HepG2 (cell line): Measurements from ENCODE around the gene ARHGAP19. TPM values are rescaled to one million over a fixed set of nuclear protein-coding genes. Genes with fewer than 3 reads are reported as not detected.

Experiments
- BHLHE40 ChIP-seq: IDR thresholded peaks from 2 replicates; pipeline ENCODE4 v1.6.1; 2011; ENCODE audit warnings: low read length, improper control_type of control experiment
- DNMT1 ChIP-seq: sonication (generic); formaldehyde crosslinking; IDR thresholded peaks from 2 replicates; pipeline ENCODE4 v1.5.1; 2020; ENCODE audit warnings: mild to moderate bottlenecking, missing genetic modification reagents
- FOXA3 ChIP-seq: IDR thresholded peaks from 2 replicates; pipeline ENCODE4 v1.6.1; 2016; ENCODE audit warnings: missing genetic modification reagents, missing compliant biosample characterization
- FOXO1 ChIP-seq: sonication (generic); formaldehyde crosslinking; IDR thresholded peaks from 2 replicates; pipeline ENCODE4 v1.4.0; 2020; ENCODE audit warnings: missing genetic modification reagents
- HDAC2 ChIP-seq: sonication (generic); formaldehyde crosslinking; IDR thresholded peaks from 2 replicates; pipeline ENCODE4 v1.4.0; 2020; ENCODE audit warnings: missing genetic modification reagents
- HOXA5 ChIP-seq: sonication (generic); formaldehyde crosslinking; IDR thresholded peaks from 2 replicates; pipeline ENCODE4 v1.4.0; 2020; ENCODE audit warnings: missing genetic modification reagents
- HOXA9 ChIP-seq: sonication (generic); formaldehyde crosslinking; IDR thresholded peaks from 2 replicates; pipeline ENCODE4 v1.8.1; 2022; ENCODE audit warnings: missing genetic modification reagents, mild to moderate bottlenecking, moderate library complexity, borderline replicate concordance
- PHF8 ChIP-seq: sonication (generic); formaldehyde crosslinking; IDR thresholded peaks from 2 replicates; pipeline ENCODE4 v1.5.0; 2020; ENCODE audit warnings: missing genetic modification reagents
- PRMT3 ChIP-seq: sonication (generic); formaldehyde crosslinking; IDR thresholded peaks from 2 replicates; pipeline ENCODE4 v1.8.1; 2022; ENCODE audit warnings: low read depth, mild to moderate bottlenecking, moderate library complexity, missing genetic modification reagents, borderline replicate concordance
- SRF ChIP-seq: IDR thresholded peaks from 2 replicates; pipeline ENCODE4 v1.6.1; 2011; ENCODE audit warnings: mild to moderate bottlenecking, low read depth, low read length, moderate library complexity
- TCF7L2 ChIP-seq: IDR thresholded peaks from 2 replicates; pipeline ENCODE4 v1.6.1; 2011; ENCODE audit warnings: mild to moderate bottlenecking, low read depth, low read length, moderate library complexity
- U2AF2 ChIP-seq: fragments of 200-400 bp; formaldehyde crosslinking; IDR thresholded peaks from 2 replicates; pipeline ENCODE4 v1.6.1; 2017; ENCODE audit warnings: low read depth, mild to moderate bottlenecking, low read length
- ZNF674 ChIP-seq: sonication (generic); formaldehyde crosslinking; IDR thresholded peaks from 2 replicates; pipeline ENCODE4 v1.5.0; 2020; ENCODE audit warnings: low read depth, mild to moderate bottlenecking, missing genetic modification reagents
- ZNF746 ChIP-seq: sonication (generic); formaldehyde crosslinking; IDR thresholded peaks from 2 replicates; pipeline ENCODE4 v1.8.0; 2022; ENCODE audit warnings: mild to moderate bottlenecking, missing genetic modification reagents
- polyA plus RNA-seq, 8 experiments: library from polyadenylated mRNA; depleted of rRNA in 3 of 8; stranded (reverse) in 7 of 8; unstranded in 1 of 8; fragments of >200 nt; fragmentation: Illumina TruSeq in 4 of 8; extraction: Trizol in 4 of 8; gene quantifications; 2 replicates each; pipeline versions ENCODE4 v1.2.1 to v1.2.3, GENCODE V29; 2011 to 2016; ENCODE audit warnings: low read depth in 4 of 8, missing spikeins in 1 of 8, mixed read lengths in 1 of 8; ENCODE audit not compliant: insufficient read depth in 1 of 8
- total RNA-seq, 5 experiments: library from RNA; depleted of rRNA; stranded (reverse); fragments of >200 nt; fragmentation: Illumina TruSeq; extraction: Trizol; gene quantifications; 2 replicates each; pipeline ENCODE4 v1.2.3, GENCODE V29; 2016; ENCODE audit warnings: low read depth in 1 of 5
- TF ChIP-seq, protein P1 (sequence below), 2 experiments: sonication (generic) in 1 of 2; formaldehyde crosslinking in 1 of 2; IDR thresholded peaks; 2 replicates each; pipeline versions ENCODE4 v1.4.0 to v1.6.1; 2018 to 2020; ENCODE audit warnings: missing genetic modification reagents in 2 of 2, borderline replicate concordance in 1 of 2, low read depth in 1 of 2, mild to moderate bottlenecking in 1 of 2, missing biosample characterization in 1 of 2
- TF ChIP-seq, protein P2 (sequence below): sonication (generic); formaldehyde crosslinking; IDR thresholded peaks from 2 replicates; pipeline ENCODE4 v1.5.0; 2020; ENCODE audit warnings: mild to moderate bottlenecking, missing genetic modification reagents
- TF ChIP-seq, protein P3 (sequence below): sonication (generic); formaldehyde crosslinking; IDR thresholded peaks from 2 replicates; pipeline ENCODE4 v1.4.0; 2020; ENCODE audit warnings: missing genetic modification reagents
- TF ChIP-seq, protein P4 (sequence below): sonication (generic); formaldehyde crosslinking; IDR thresholded peaks from 2 replicates; pipeline ENCODE4 v1.4.0; 2020; ENCODE audit warnings: mild to moderate bottlenecking, low read depth, missing genetic modification reagents
- TF ChIP-seq, protein P5 (sequence below): sonication (generic); formaldehyde crosslinking; IDR thresholded peaks from 2 replicates; pipeline ENCODE4 v1.4.0; 2020; ENCODE audit warnings: missing genetic modification reagents

The ARHGAP19 gene
- total and polyA plus RNA-seq, 2 of the 13 experiments (the other 11 are each of a cell fraction or from before 2014, with no cell fraction given), result 7.6 to 10.0 TPM

DNA sequence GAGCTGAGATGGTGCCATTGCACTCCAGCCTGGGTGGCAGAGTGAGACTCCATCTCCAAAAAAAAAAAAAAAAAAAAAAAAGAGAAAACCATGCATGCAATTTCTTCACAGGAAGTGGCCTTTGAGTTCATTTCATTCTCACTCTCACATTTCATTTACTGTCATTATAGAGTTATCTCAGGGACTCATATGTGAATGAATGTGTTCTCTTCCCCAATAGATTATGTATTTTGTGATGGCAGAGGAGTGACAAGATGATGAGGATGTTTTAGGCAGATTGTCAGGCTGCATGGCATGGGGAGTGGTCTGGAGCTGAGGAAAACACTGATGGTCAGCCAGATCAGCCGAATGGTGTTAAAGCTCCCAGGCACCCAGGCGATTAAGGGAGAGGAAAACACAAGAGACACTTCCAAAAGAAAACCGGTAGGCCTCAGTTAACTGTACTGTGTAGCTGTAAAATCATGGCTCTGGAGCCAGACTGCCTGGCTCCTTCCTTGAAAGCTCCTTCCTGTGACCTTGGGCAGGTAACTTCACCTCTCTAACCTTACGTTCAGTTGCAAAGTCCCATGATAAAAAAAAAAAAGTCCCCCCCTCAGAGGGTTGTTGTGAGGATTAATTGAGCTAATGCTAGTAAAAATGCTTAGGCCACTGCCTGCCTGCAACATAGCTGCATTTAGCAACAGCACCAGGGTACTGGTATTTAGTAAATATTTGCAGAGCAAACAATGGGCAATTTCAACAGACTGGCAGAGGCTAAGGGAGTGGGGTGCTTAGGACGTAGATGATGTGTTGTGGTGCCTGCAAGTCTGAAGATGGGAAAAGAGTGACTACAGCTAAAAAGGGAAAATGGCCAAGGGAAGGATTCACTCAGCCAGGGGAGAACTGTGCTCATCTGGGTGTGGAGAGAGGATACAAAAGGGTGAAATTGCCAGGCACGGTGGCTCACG lies 35.2 kb upstream of the ARHGAP19 start (continued):
- TF ChIP-seq U2AF2 (no peak), ZNF746 (CRISPR knock-in tag) (peak; percentile 54; the same call in 1 of the 2 replicates), HOXA5 (peak; percentile 67; the same call in 1 of the 2 replicates), PHF8 (peak; percentile 47), HDAC2 (CRISPR knock-in tag) (peak; percentile 94), DNMT1 (no peak), FOXA3 (CRISPR knock-in tag) (peak; percentile 100), HOXA9 (CRISPR knock-in tag) (no peak), ZNF674 (no peak), BHLHE40 (no peak), PRMT3 (CRISPR knock-in tag) (no peak), SRF (no peak), FOXO1 (CRISPR knock-in tag) (peak; percentile 91), TCF7L2 (no peak)
- TF ChIP-seq, protein P1, sequence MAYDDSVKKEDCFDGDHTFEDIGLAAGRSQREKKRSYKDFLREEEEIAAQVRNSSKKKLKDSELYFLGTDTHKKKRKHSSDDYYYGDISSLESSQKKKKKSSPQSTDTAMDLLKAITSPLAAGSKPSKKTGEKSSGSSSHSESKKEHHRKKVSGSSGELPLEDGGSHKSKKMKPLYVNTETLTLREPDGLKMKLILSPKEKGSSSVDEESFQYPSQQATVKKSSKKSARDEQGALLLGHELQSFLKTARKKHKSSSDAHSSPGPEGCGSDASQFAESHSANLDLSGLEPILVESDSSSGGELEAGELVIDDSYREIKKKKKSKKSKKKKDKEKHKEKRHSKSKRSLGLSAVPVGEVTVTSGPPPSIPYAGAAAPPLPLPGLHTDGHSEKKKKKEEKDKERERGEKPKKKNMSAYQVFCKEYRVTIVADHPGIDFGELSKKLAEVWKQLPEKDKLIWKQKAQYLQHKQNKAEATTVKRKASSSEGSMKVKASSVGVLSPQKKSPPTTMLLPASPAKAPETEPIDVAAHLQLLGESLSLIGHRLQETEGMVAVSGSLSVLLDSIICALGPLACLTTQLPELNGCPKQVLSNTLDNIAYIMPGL (CRISPR knock-in tag; IDR thresholded peaks at IDR 0.05; ENCODE audit: borderline replicate concordance in 1 of 2, low read depth in 1 of 2), result 0 out of 4 replicates have a peak, but pooled peaks of 1 of the 2 experiments have one; percentile 30
- TF ChIP-seq, protein P2, sequence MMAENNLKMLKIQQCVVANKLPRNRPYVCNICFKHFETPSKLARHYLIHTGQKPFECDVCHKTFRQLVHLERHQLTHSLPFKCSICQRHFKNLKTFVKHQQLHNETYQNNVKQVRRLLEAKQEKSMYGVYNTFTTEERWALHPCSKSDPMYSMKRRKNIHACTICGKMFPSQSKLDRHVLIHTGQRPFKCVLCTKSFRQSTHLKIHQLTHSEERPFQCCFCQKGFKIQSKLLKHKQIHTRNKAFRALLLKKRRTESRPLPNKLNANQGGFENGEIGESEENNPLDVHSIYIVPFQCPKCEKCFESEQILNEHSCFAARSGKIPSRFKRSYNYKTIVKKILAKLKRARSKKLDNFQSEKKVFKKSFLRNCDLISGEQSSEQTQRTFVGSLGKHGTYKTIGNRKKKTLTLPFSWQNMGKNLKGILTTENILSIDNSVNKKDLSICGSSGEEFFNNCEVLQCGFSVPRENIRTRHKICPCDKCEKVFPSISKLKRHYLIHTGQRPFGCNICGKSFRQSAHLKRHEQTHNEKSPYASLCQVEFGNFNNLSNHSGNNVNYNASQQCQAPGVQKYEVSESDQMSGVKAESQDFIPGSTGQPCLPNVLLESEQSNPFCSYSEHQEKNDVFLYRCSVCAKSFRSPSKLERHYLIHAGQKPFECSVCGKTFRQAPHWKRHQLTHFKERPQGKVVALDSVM (CRISPR knock-in tag), result 0 out of 2 replicates have a peak, but pooled peaks have one; percentile 16
- TF ChIP-seq, protein P3, sequence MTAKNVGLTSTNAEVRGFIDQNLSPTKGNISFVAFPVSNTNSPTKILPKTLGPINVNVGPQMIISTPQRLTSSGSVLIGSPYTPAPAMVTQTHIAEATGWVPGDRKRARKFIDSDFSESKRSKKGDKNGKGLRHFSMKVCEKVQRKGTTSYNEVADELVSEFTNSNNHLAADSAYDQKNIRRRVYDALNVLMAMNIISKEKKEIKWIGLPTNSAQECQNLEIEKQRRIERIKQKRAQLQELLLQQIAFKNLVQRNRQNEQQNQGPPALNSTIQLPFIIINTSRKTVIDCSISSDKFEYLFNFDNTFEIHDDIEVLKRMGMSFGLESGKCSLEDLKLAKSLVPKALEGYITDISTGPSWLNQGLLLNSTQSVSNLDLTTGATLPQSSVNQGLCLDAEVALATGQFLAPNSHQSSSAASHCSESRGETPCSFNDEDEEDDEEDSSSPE, result no peak; the same call in 1 of the 2 replicates
- TF ChIP-seq, protein P4, sequence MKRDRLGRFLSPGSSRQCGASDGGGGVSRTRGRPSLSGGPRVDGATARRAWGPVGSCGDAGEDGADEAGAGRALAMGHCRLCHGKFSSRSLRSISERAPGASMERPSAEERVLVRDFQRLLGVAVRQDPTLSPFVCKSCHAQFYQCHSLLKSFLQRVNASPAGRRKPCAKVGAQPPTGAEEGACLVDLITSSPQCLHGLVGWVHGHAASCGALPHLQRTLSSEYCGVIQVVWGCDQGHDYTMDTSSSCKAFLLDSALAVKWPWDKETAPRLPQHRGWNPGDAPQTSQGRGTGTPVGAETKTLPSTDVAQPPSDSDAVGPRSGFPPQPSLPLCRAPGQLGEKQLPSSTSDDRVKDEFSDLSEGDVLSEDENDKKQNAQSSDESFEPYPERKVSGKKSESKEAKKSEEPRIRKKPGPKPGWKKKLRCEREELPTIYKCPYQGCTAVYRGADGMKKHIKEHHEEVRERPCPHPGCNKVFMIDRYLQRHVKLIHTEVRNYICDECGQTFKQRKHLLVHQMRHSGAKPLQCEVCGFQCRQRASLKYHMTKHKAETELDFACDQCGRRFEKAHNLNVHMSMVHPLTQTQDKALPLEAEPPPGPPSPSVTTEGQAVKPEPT (CRISPR knock-in tag), result no peak
- TF ChIP-seq, protein P5, sequence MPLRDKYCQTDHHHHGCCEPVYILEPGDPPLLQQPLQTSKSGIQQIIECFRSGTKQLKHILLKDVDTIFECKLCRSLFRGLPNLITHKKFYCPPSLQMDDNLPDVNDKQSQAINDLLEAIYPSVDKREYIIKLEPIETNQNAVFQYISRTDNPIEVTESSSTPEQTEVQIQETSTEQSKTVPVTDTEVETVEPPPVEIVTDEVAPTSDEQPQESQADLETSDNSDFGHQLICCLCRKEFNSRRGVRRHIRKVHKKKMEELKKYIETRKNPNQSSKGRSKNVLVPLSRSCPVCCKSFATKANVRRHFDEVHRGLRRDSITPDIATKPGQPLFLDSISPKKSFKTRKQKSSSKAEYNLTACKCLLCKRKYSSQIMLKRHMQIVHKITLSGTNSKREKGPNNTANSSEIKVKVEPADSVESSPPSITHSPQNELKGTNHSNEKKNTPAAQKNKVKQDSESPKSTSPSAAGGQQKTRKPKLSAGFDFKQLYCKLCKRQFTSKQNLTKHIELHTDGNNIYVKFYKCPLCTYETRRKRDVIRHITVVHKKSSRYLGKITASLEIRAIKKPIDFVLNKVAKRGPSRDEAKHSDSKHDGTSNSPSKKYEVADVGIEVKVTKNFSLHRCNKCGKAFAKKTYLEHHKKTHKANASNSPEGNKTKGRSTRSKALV (CRISPR knock-in tag), result 0 out of 2 replicates have a peak, but pooled peaks have one; percentile 35
